Measurements from ENCODE around the gene ACSL6. TPM values are rescaled to one million over a fixed set of nuclear protein-coding genes. Genes with fewer than 3 reads are reported as not detected.

ACSL6 gene
- total and polyA plus RNA-seq, 10 of the 15 experiments (the other 5 are each of a cell fraction or from before 2014, with no cell fraction given): 0.06 to 0.53 TPM; not detected in 8

DNA sequence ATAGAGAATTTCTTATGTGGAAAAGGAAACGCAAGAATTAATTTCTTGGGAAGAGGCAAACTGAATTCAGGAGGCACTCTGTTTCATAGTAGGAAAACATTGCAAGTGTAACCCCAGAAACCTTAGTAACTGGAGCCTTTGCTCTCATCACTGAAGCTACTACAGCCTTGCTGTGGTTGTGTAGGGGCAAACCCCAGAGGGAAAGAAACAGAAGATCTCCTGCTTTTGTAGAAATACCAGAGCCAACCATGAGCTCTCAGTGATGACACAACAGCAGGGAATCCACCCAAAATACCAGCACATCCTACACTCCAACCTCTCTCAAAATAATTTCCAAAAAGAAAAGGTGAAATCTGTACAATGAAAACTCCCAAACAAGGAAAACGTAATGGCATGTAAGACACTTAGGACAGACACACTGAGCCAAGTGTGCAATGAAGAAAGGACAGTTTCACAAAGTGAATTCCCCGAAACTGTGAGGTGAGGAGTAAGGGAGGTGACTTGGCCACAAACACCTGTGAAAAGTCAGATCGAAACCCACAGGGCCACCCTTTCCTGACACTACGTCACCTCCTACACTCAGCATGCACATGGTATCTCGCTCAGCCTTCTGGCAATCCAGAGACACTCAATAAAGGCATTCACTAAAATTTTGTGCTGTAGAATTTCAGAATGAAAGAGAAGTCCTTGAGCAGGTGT, 8.5 kb upstream of the ACSL6 start:
- peak; percentile 100 for FAIRE-seq
- POLR2A ChIA-PET: no interaction called here
- peak overlapping the region; percentile 94 for H3K4me2 ChIP-seq (ENCODE audit: control insufficient read depth, insufficient read depth)
- no peak overlapping the region for H3K27ac ChIP-seq (ENCODE audit: control insufficient read depth, insufficient read depth)
- 5% methylated on average over 6 of the region's 6 CpGs for WGBS (ENCODE audit: insufficient coverage, insufficient replicate concordance, low lambda C conversion rate, missing lambda C conversion rate)
- H3K9ac ChIP-seq (ENCODE audit: control insufficient read depth, insufficient read depth, low read length): no peak overlapping the region
- BruUV-seq (replicated peaks): no TSS peak
- H4K20me1 ChIP-seq (ENCODE audit: control insufficient read depth, insufficient read depth): peaks cover 7% of the 10 kb centered on the region; the same call in 1 of the 2 replicates
- SMC1A ChIA-PET (ENCODE audit: uncharacterized antibody, unreplicated experiment): interaction anchor here (0.6 to 1.5 kb wide), 5 partner anchors 12 to 597 kb away, joined by 3 to 4 read pairs (median 3); no protein-coding TSS in a partner anchor
- RAD21 ChIA-PET (ENCODE audit: unreplicated experiment): interaction anchor here (0.8 to 1.0 kb wide), 3 partner anchors 12 to 431 kb away, joined by 3 to 4 read pairs (median 3); no protein-coding TSS in a partner anchor
- no peaks in the 10 kb centered on the region for H3K36me3 ChIP-seq (ENCODE audit: control insufficient read depth in 2 of 2, insufficient read depth in 2 of 2, low read length in 1 of 2)
- peaks cover 33% of the 10 kb centered on the region for H3K4me1 ChIP-seq (ENCODE audit: control insufficient read depth, insufficient read depth, low read length)
- H2AFZ ChIP-seq (ENCODE audit: control insufficient read depth, low read depth, low read length): no peak overlapping the region; the same call in 1 of the 2 replicates
- no peaks in the 10 kb centered on the region for H3K79me2 ChIP-seq (ENCODE audit: control insufficient read depth, insufficient read depth, low read length)
- in situ Hi-C loops (cut with MboI): no loop called here
- intact Hi-C loops (cut with micrococcal nuclease; ENCODE audit: unreplicated experiment): loop anchor here (1.0 kb wide), 1 partner anchor 43 kb away; no protein-coding TSS in a partner anchor
- no peaks in the 10 kb centered on the region for H3K9me3 ChIP-seq (replicated peaks; ENCODE audit: control insufficient read depth, insufficient read depth, low read length)
- peak; percentile 76 for DNase-seq (ENCODE audit: low read depth, low spot score)
- CTCF ChIA-PET: interaction anchor here (0.9 to 1.8 kb wide), 3 partner anchors 12 to 431 kb away, joined by 3 to 9 read pairs (median 4); no protein-coding TSS in a partner anchor
- H3K4me3 ChIP-seq: 0 out of 2 replicates have a peak overlapping the region, but pooled peaks have one; percentile 23
- peaks cover 0 to 16% of the 10 kb centered on the region in 2 experiments for H3K27me3 ChIP-seq (replicated peaks in 1 of 2; ENCODE audit: control insufficient read depth in 2 of 2, insufficient read depth in 2 of 2, low read length in 1 of 2)
- peak; percentile 98 for ATAC-seq
- no peak for TF ChIP-seq SUPT20H (IDR thresholded peaks at IDR 0.05; ENCODE audit: borderline replicate concordance, control insufficient read depth, low read depth, low read length)
- no peak for TF ChIP-seq FOS (IDR thresholded peaks at IDR 0.05; ENCODE audit: borderline replicate concordance, extremely low read depth, insufficient read length)
- no peak for TF ChIP-seq PKNOX1 (IDR thresholded peaks at IDR 0.05)
- no peak for TF ChIP-seq ZNF24 (IDR thresholded peaks at IDR 0.05)
- peak; percentile 91; the same call in 1 of the 2 replicates for TF ChIP-seq STAT3 (IDR thresholded peaks at IDR 0.05; ENCODE audit: low read depth, low read length)
- TF ChIP-seq PAX5 (IDR thresholded peaks at IDR 0.05; ENCODE audit: borderline replicate concordance, low read depth, low read length): peak; percentile 95
- TF ChIP-seq MTA3 (IDR thresholded peaks at IDR 0.05; ENCODE audit: borderline replicate concordance, low read length): peak; percentile 96; the same call in 1 of the 2 replicates
- TF ChIP-seq E2F8 (IDR thresholded peaks at IDR 0.05; ENCODE audit: low read depth, partially characterized antibody): no peak
- TF ChIP-seq GATAD2B (conservative IDR thresholded peaks at IDR 0.05; ENCODE audit: low read depth): peak; percentile 70; the same call in 1 of the 2 replicates
- TF ChIP-seq, protein P1, sequence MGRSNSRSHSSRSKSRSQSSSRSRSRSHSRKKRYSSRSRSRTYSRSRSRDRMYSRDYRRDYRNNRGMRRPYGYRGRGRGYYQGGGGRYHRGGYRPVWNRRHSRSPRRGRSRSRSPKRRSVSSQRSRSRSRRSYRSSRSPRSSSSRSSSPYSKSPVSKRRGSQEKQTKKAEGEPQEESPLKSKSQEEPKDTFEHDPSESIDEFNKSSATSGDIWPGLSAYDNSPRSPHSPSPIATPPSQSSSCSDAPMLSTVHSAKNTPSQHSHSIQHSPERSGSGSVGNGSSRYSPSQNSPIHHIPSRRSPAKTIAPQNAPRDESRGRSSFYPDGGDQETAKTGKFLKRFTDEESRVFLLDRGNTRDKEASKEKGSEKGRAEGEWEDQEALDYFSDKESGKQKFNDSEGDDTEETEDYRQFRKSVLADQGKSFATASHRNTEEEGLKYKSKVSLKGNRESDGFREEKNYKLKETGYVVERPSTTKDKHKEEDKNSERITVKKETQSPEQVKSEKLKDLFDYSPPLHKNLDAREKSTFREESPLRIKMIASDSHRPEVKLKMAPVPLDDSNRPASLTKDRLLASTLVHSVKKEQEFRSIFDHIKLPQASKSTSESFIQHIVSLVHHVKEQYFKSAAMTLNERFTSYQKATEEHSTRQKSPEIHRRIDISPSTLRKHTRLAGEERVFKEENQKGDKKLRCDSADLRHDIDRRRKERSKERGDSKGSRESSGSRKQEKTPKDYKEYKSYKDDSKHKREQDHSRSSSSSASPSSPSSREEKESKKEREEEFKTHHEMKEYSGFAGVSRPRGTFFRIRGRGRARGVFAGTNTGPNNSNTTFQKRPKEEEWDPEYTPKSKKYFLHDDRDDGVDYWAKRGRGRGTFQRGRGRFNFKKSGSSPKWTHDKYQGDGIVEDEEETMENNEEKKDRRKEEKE (IDR thresholded peaks at IDR 0.05): no peak
- no peak for TF ChIP-seq YY1 (IDR thresholded peaks at IDR 0.05; ENCODE audit: low read depth, low read length)
- no peak for TF ChIP-seq CHD1 (IDR thresholded peaks at IDR 0.05; ENCODE audit: low read depth, low read length)
- peak; percentile 99 for TF ChIP-seq RUNX3 (IDR thresholded peaks at IDR 0.05; ENCODE audit: low read length)
- TF ChIP-seq FOXM1 (IDR thresholded peaks at IDR 0.05; ENCODE audit: low read depth, low read length): peak; percentile 96
- no peak for TF ChIP-seq FOXK2 (IDR thresholded peaks at IDR 0.05)
